EH (cell line): Measurements from ENCODE around the gene SLIRP.
"Not testable (repeated sequence)": the region's sequence is repeated elsewhere in the genome, so short reads cannot be mapped to it uniquely, and the experiment has no call there.

Experiments used
- DNase-seq: peaks from one replicate; pipeline ENCODE4 v3.0.0-alpha.2; 2015; ENCODE audit warnings: low read depth

The SLIRP gene

DNA sequence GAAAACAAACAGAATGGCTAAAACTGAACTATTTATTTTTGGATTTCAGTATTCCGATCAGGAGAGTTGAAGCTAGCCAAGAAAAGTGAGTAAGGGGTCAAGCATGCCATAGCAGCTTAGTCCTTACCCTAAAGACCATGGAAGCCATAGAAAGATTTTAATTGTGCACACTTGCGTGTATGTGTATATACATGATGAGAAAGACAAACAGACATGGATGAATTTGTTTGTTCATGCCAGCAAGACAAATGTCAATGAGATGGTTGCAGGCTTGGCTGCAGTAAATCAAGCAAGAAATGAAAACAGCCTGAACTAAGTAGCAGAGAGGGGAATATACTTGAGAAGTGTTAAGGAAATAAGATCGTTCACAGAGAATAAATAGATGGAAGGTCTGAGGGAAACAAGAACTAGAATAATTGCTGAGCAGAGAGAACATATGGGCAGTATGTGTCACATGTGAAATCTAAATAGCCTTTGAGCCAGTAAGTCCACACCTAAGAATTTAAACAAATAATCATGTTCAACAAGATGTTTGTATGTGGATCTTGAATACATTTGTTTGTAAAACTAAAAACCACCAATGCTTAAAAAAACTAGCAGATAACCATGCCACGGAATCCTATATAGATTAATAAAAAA, 38.3 kb downstream of the SLIRP start:
- no peak for DNase-seq

DNA sequence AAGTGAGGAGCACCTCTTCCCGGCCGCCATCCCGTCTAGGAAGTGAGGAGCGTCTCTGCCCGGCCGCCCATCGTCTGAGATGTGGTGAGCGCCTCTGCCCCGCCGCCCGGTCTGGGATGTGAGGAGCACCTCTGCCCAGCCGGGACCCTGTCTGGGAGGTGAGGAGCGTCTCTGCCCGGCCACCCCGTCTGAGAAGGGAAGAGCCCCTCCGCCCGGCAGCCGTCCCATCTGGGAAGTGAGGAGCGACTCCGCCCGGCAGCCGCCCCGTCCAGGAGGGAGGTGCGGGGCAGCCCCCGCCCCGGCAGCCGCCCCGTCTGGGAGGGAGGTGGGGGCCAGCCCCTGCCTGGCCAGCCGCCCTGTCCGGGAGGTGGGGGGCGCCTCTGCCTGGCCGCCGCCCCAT, 39.5 kb downstream of the SLIRP start:
- not testable (repeated sequence) for DNase-seq

DNA sequence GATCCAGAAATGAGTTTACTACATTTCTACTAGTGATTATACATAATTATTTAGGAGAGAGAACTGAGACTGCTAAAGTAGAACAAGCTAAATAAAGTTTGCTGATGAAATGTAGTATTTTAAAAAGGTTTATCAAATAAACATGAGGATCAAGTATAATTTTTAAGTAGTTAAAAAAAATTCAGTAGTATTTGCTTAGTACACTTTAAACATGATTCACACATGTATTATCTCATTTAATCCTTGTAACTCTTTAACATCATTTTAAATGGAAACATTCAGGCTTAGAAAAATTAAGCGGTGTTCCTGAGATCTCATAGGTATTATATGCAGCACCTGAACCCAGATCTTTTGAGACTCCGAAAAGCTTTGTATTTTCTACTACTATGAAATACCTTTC, 44.4 kb downstream of the SLIRP start:
- DNase-seq = no peak

DNA sequence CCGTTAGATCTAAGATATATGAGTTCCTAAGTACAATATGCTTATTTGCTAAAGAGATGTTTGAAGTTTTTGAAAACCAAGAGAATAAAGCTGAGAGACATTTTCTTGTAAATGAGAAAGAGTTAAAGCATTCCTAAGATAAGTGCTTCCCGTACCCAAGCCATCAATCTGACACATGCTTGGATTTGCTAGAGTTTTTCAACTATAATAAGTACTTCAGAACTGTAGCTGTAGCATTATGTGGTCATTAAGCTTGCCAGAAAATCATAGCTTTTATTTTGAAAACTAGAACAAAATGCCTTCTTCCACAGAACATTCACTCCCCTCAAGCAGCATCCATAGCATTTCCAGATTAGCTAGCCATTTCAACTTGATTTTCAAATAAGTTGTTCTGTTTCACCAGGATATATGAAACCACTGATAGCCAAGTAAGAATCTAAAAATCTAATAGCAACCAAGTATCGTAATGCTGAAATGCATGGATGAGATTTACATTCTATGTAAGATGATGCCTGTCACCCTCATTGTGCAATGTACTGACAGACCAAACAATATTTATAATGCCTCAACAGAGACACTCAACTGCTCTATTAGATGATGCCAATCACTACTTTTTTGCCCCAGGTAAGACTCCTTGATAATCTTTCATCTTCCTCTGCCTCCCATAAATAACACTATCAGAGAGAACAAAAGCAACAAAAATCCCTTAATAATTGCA, 45.1 kb downstream of the SLIRP start:
- DNase-seq = no peak

DNA sequence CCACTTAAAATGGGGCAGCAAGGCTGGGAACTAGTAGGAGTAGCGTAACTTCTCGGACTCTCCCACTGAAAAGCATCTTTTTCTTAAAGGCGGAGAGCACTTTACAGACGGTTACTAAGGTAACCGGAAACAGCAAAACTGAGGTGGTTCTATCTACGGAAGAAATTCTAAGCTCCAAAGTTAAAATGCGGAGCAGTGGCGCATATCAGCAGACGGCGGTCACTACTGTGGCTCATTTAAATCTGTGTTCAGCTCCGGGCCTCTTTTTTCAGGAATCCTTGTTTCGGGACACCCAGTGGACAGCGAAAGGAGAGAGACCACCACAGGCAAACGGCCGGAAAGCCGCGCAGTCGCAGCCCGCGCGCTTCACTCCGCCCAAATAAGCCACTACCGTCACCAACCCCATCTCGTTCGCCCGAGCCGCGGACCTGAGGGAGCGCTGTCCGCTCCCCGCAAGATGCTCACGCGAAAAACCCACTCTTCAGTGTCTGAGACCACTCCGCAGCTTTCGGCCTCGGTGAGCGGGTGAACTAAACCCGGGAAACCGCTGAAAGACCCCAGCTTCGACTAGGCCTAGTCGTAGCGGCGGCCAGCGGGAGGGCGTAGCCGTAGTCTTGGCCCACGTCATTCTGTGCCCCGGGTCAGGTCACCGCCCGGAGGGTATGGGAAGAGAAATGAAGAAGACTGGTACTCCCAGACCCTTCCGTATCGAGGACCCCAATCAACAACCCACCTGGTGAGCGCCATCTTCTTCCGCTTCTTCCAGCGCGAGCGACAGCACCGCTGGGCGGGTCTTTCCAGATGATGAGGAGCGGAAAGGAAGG, 52.7 kb downstream of the SLIRP start, which contains the start of gene SNW1:
SNW1 (minus strand) TSS at position 776 of the 824 bp plus-strand sequence; CDS start at position 747, 29 bp downstream.
- peak; percentile 95 for DNase-seq

DNA sequence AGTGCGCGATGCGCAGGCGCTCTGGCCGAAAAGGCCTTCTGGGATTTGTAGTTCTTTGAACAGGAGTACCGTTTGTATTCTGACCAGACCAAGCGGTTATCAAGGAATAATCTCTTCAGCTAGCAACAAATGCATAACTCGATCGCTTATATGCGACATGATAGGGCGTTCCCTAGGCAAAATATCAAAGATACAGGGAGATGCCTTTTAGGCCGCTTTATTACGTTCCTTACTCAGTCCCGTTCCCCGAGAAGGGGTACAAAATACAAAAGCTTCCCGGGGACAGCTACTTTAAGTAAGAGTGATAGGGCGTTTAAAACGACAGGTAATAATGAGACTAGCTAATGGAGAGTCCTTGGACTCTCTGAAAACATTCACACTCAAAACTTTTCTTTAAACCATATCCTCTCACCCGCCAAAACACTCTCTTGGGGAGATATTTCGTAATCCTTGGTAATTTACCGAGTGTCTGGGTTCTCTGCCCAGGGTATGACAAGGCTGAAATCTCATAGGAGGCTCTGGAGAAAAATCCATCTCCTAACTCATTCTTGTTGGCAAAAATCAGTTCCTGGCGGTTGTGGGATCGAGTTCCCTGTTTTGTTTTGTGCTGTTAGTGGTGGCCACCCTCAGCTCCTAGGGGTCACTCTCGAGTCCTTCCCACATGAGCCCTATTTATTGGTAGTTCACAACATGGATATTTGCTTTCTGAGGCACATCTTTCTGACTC, 53.5 kb downstream of the SLIRP start:
- DNase-seq = peak; percentile 46

DNA sequence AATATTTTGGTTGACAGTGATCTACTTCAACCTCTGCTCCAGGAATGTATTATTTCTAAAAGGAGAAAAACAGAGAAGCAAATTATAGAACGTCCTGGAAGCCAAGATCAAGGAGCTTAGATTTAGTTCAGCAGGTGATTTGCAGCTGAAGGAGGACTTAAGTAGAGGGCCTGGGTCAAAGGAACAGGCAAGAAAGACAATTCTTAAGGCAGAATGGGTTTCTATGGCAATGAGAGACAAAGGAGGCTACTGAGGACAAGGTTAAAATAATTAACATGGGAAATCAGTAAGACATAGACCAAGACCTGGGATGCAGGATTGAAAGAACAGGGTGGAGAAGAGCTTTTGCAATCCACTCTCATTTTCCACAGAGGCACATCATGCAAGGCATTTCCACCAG, 55.4 kb downstream of the SLIRP start:
- no peak for DNase-seq

DNA sequence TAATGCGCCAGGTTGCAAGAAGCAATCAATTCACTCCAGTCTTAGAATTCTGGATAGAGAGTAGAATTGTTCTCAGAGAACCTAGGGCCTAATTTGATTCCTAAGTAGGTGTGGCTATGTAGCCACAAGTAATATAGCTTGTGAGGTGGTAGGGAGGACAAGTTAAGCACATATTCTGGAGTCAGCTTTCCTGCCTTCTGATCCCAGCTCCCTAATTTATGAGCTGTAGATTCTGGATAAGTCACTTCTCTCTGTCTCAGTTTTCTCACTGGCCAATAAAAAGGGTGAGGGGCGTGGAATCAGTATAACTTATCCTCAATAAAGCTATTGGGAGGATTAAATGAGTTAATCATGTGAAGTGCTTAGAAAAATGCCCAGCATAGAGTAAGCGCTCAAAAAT, 56.1 kb downstream of the SLIRP start:
- no peak for DNase-seq
